HEK293T (cell line): ENCODE data around the gene CAMK1D.

Experiments
- ARNT ChIP-seq: fragments of 450-650 bp; IDR thresholded peaks from 2 replicates; pipeline ENCODE4 v1.6.1; 2017; ENCODE audit warnings: mild to moderate bottlenecking
- BHLHE40 ChIP-seq: fragments of 450-650 bp; IDR thresholded peaks from 2 replicates; pipeline ENCODE4 v1.6.1; 2016; ENCODE audit warnings: mild to moderate bottlenecking, moderate library complexity, borderline replicate concordance
- CTBP1 ChIP-seq: fragments of 450-650 bp; IDR thresholded peaks from 2 replicates; pipeline ENCODE4 v1.6.1; 2016; ENCODE audit warnings: borderline replicate concordance
- ELF4 ChIP-seq: fragments of 450-650 bp; IDR thresholded peaks from 2 replicates; pipeline ENCODE4 v1.6.1; 2017; ENCODE audit warnings: antibody characterized with exemption
- FOXA1 ChIP-seq: fragments of 450-650 bp; IDR thresholded peaks from 2 replicates; pipeline ENCODE4 v1.6.1; 2016; ENCODE audit warnings: mild to moderate bottlenecking
- FOXK2 ChIP-seq: fragments of 450-650 bp; IDR thresholded peaks from 2 replicates; pipeline ENCODE4 v1.6.1; 2016; ENCODE audit warnings: mild to moderate bottlenecking
- FOXM1 ChIP-seq: fragments of 450-650 bp; IDR thresholded peaks from 2 replicates; pipeline ENCODE4 v1.6.1; 2017; ENCODE audit warnings: mild to moderate bottlenecking, borderline replicate concordance
- L3MBTL2 ChIP-seq: fragments of 450-650 bp; conservative IDR thresholded peaks from 2 replicates; pipeline ENCODE4 v1.6.1; 2016; ENCODE audit warnings: mild to moderate bottlenecking
- LEF1 ChIP-seq: fragments of 450-650 bp; IDR thresholded peaks from 2 replicates; pipeline ENCODE4 v1.6.1; 2017; ENCODE audit warnings: mild to moderate bottlenecking, borderline replicate concordance
- SP1 ChIP-seq: fragments of 450-650 bp; IDR thresholded peaks from 2 replicates; pipeline ENCODE4 v1.6.1; 2017
- SUZ12 ChIP-seq: fragments of 450-650 bp; IDR thresholded peaks from 2 replicates; pipeline ENCODE4 v1.6.1; 2016; ENCODE audit warnings: mild to moderate bottlenecking
- TARDBP ChIP-seq: fragments of 450-650 bp; IDR thresholded peaks from 2 replicates; pipeline ENCODE4 v1.6.1; 2016
- ZNF384 ChIP-seq: fragments of 450-650 bp; IDR thresholded peaks from 2 replicates; pipeline ENCODE4 v1.6.1; 2016
- TF ChIP-seq, protein P1 (sequence below): fragments of 450-650 bp; IDR thresholded peaks from 2 replicates; pipeline ENCODE4 v1.6.1; 2016

GRCh38 chr10:12807096-12807755 is 457.9 kb downstream of the CAMK1D start:
- TF ChIP-seq TARDBP (no peak), ELF4 (no peak), LEF1 (no peak), BHLHE40 (no peak), SP1 (no peak), CTBP1 (no peak), ZNF384 (no peak), FOXK2 (no peak), SUZ12 (no peak), FOXA1 (no peak), FOXM1 (no peak), L3MBTL2 (no peak), ARNT (no peak)
- TF ChIP-seq, protein P1, sequence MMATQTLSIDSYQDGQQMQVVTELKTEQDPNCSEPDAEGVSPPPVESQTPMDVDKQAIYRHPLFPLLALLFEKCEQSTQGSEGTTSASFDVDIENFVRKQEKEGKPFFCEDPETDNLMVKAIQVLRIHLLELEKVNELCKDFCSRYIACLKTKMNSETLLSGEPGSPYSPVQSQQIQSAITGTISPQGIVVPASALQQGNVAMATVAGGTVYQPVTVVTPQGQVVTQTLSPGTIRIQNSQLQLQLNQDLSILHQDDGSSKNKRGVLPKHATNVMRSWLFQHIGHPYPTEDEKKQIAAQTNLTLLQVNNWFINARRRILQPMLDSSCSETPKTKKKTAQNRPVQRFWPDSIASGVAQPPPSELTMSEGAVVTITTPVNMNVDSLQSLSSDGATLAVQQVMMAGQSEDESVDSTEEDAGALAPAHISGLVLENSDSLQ = no peak
